Liver (tissue), 9 donors: ENCODE results near the gene FOXC2. TPM values are rescaled to one million over a fixed set of nuclear protein-coding genes. Genes with fewer than 3 reads are reported as not detected.

ENCODE experiments used
- DNase-seq: peaks from one replicate; pipeline ENCODE4 v3.0.0-alpha.2; 2017; ENCODE audit warnings: low spot score
- H3K27ac ChIP-seq, 2 donors: one replicate each; pipeline ENCODE4 v1.7.0; 2013; ENCODE audit warnings: inconsistent platforms in 2 of 2, low read length in 2 of 2, control low read depth in 1 of 2, low read depth in 1 of 2, mild to moderate bottlenecking in 1 of 2
- H3K27me3 ChIP-seq, 4 donors: one replicate each; pipeline versions ENCODE4 v1.6.1 to v1.7.0; 2013; ENCODE audit warnings: low read length in 3 of 4, inconsistent platforms in 1 of 4, mild to moderate bottlenecking in 1 of 4, moderate library complexity in 1 of 4; ENCODE audit not compliant: control insufficient read depth in 4 of 4, insufficient read depth in 4 of 4
- H3K36me3 ChIP-seq, 4 donors: one replicate each; pipeline versions ENCODE4 v1.6.1 to v1.7.0; 2013; ENCODE audit warnings: low read length in 3 of 4, mild to moderate bottlenecking in 3 of 4, low read depth in 1 of 4, moderate library complexity in 1 of 4; ENCODE audit not compliant: control insufficient read depth in 4 of 4, insufficient read depth in 3 of 4
- H3K4me1 ChIP-seq, 4 donors: one replicate each; pipeline versions ENCODE4 v1.6.1 to v1.7.0; 2013; ENCODE audit warnings: low read length in 3 of 4, mild to moderate bottlenecking in 3 of 4, moderate library complexity in 1 of 4; ENCODE audit not compliant: control insufficient read depth in 4 of 4, insufficient read depth in 4 of 4
- H3K4me3 ChIP-seq, 3 donors: one replicate each; pipeline versions ENCODE4 v1.6.1 to v1.7.0; 2013; ENCODE audit warnings: low read length in 3 of 3, control low read depth in 1 of 3, low read depth in 1 of 3, mild to moderate bottlenecking in 1 of 3
- H3K9ac ChIP-seq, 2 donors: one replicate each; pipeline ENCODE4 v1.7.0; 2013; ENCODE audit warnings: low read length in 2 of 2, mild to moderate bottlenecking in 2 of 2, moderate library complexity in 2 of 2, control low read depth in 1 of 2, low read depth in 1 of 2
- H3K9me3 ChIP-seq, 4 donors: one replicate each; pipeline versions ENCODE4 v1.6.1 to v1.7.0; 2013; ENCODE audit warnings: low read length in 3 of 4; ENCODE audit not compliant: control insufficient read depth in 4 of 4
- ATF3 ChIP-seq: IDR thresholded peaks from 2 replicates; pipeline ENCODE4 v1.6.1; 2016; ENCODE audit warnings: antibody characterized with exemption
- FOXA1 ChIP-seq: IDR thresholded peaks from 2 replicates; pipeline ENCODE4 v1.6.1; 2016; ENCODE audit warnings: antibody characterized with exemption
- FOXA2 ChIP-seq: IDR thresholded peaks from 2 replicates; pipeline ENCODE4 v1.6.1; 2016; ENCODE audit warnings: antibody characterized with exemption
- GABPA ChIP-seq, 2 donors: IDR thresholded peaks in 1 of 2; conservative IDR thresholded peaks in 1 of 2; 2 replicates each; pipeline ENCODE4 v1.6.1; 2016; ENCODE audit warnings: antibody characterized with exemption in 2 of 2, mild to moderate bottlenecking in 1 of 2, moderate library complexity in 1 of 2
- HNF4A ChIP-seq, 2 donors: conservative IDR thresholded peaks; 2 replicates each; pipeline ENCODE4 v1.6.1; 2016; ENCODE audit warnings: antibody characterized with exemption in 2 of 2, mild to moderate bottlenecking in 2 of 2
- HNF4G ChIP-seq: IDR thresholded peaks from 2 replicates; pipeline ENCODE4 v1.6.1; 2016; ENCODE audit warnings: antibody characterized with exemption
- JUND ChIP-seq, 2 donors: IDR thresholded peaks; 2 replicates each; pipeline ENCODE4 v1.6.1; 2016; ENCODE audit warnings: antibody characterized with exemption in 2 of 2
- NR2F2 ChIP-seq: IDR thresholded peaks from 2 replicates; pipeline ENCODE4 v1.6.1; 2016; ENCODE audit warnings: antibody characterized with exemption
- RAD21 ChIP-seq, 2 donors: IDR thresholded peaks; 2 replicates each; pipeline ENCODE4 v1.6.1; 2016; ENCODE audit warnings: antibody characterized with exemption in 2 of 2, mild to moderate bottlenecking in 2 of 2
- RXRA ChIP-seq, 2 donors: IDR thresholded peaks; 2 replicates each; pipeline ENCODE4 v1.6.1; 2017 to 2018; ENCODE audit warnings: antibody characterized with exemption in 2 of 2, mild to moderate bottlenecking in 1 of 2
- SP1 ChIP-seq: IDR thresholded peaks from 2 replicates; pipeline ENCODE4 v1.6.1; 2018; ENCODE audit warnings: antibody characterized with exemption, mild to moderate bottlenecking
- TAF1 ChIP-seq: conservative IDR thresholded peaks from 2 replicates; pipeline ENCODE4 v1.6.1; 2016; ENCODE audit warnings: antibody characterized with exemption, mild to moderate bottlenecking
- YY1 ChIP-seq: IDR thresholded peaks from 2 replicates; pipeline ENCODE4 v1.6.1; 2016; ENCODE audit warnings: antibody characterized with exemption, mild to moderate bottlenecking
- WGBS: extraction: QIAGEN DNeasy Blood & Tissue Kit; methylation state at CpG from one replicate; pipeline ENCODE4 v1.1.7; 2013; 5-methylcytosine and 5-hydroxymethylcytosine counted together
- polyA plus RNA-seq, 2 donors: library from polyadenylated mRNA; stranded (reverse) in 1 of 2; unstranded in 1 of 2; fragments of 200-250 nt in 1 of 2; fragments of >200 nt in 1 of 2; fragmentation: Nextera tagmentation in 1 of 2; extraction: Ambion mirVana in 1 of 2; gene quantifications; one replicate each; pipeline versions ENCODE4 v1.2.1 to v1.2.3, GENCODE V29; 2013 to 2015
- total RNA-seq, 2 donors: library from RNA; depleted of rRNA; stranded (reverse); fragments of >200 nt; gene quantifications; one replicate each; pipeline ENCODE4 v1.2.3, GENCODE V29; 2014
- TF ChIP-seq, protein P1 (sequence below): IDR thresholded peaks from 2 replicates; pipeline ENCODE4 v1.6.1; 2016; ENCODE audit warnings: antibody characterized with exemption
- TF ChIP-seq, protein P2 (sequence below): IDR thresholded peaks from 2 replicates; pipeline ENCODE4 v1.6.1; 2016; ENCODE audit warnings: antibody characterized with exemption
- TF ChIP-seq, protein P3 (sequence below): fragments of 150-350 bp; IDR thresholded peaks from 2 replicates; pipeline ENCODE4 v1.5.1; 2017; ENCODE audit warnings: improper control_type of control experiment, low read depth, low read length; ENCODE audit not compliant: missing input control
- donor health status: healthy.
- donor health status: healthy.
- donor health status: healthy.
- donor health status: healthy.
- donor health status: healthy.

The FOXC2 gene
- total and polyA plus RNA-seq, 4 donors = 0.03 to 0.09 (median 0.08) TPM; not detected in 1

GRCh38 chr16:86556576-86556975, 10.1 kb upstream of the FOXC2 start:
- H3K4me1 ChIP-seq = peaks cover 0 to 16% (median 12%) of the 10 kb centered on the region in 4 donors
- peaks cover 0 to 4% (median 0%) of the 10 kb centered on the region in 4 donors for H3K27me3 ChIP-seq
- H3K9ac ChIP-seq = no peak overlapping the region
- 69% methylated on average over 5 of the region's 5 CpGs for WGBS
- no peak overlapping the region for H3K27ac ChIP-seq
- no peaks in the 10 kb centered on the region for H3K9me3 ChIP-seq
- H3K36me3 ChIP-seq = peaks cover 0 to 4% (median 1%) of the 10 kb centered on the region in 4 donors
- H3K4me3 ChIP-seq = no peak overlapping the region
- no peak for TF ChIP-seq FOXA2
- no peak for TF ChIP-seq ATF3
- TF ChIP-seq, protein P1, sequence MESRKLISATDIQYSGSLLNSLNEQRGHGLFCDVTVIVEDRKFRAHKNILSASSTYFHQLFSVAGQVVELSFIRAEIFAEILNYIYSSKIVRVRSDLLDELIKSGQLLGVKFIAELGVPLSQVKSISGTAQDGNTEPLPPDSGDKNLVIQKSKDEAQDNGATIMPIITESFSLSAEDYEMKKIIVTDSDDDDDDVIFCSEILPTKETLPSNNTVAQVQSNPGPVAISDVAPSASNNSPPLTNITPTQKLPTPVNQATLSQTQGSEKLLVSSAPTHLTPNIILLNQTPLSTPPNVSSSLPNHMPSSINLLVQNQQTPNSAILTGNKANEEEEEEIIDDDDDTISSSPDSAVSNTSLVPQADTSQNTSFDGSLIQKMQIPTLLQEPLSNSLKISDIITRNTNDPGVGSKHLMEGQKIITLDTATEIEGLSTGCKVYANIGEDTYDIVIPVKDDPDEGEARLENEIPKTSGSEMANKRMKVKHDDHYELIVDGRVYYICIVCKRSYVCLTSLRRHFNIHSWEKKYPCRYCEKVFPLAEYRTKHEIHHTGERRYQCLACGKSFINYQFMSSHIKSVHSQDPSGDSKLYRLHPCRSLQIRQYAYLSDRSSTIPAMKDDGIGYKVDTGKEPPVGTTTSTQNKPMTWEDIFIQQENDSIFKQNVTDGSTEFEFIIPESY = no peak
- no peak for TF ChIP-seq HNF4G
- TF ChIP-seq SP1 = no peak
- TF ChIP-seq NR2F2 = no peak
- TF ChIP-seq, protein P2, sequence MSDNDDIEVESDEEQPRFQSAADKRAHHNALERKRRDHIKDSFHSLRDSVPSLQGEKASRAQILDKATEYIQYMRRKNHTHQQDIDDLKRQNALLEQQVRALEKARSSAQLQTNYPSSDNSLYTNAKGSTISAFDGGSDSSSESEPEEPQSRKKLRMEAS = no peak
- no peak for TF ChIP-seq RAD21 (IDR thresholded peaks at IDR 0.05)
- DNase-seq = no peak

DNA sequence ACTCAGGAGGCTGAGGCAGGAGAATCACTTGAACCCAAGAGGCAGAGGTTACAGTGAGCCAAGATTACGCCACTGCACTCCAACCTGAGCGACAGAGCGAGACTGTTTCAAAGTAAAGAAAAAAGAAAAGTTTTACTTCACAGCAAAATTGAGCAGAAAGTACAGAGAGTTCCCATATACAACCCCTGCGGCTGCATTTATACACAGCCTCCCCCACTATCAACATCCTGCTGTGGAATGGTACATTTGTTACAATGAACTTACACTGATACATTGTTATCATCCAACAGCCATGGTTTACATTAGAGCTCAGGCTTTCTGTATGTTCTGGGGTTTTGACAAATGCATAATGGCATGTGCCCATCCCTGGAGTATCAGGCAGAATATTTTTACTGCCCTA, 9.0 kb upstream of the FOXC2 start:
- peaks cover 0 to 4% (median 0%) of the 10 kb centered on the region in 4 donors for H3K27me3 ChIP-seq

More for the DNA sequence above, 9.0 kb upstream of the FOXC2 start:
- Histone ChIP-seq H3K9ac (no peak overlapping the region), H3K36me3 (no peaks in the 10 kb centered on the region), H3K9me3 (no peaks in the 10 kb centered on the region), H3K4me1 (peaks cover 0 to 16% (median 12%) of the 10 kb centered on the region in 4 donors), H3K27ac (no peak overlapping the region), H3K4me3 (no peak overlapping the region)
- 81% methylated on average over 4 of the region's 4 CpGs for WGBS
- TF ChIP-seq JUND (IDR thresholded peaks at IDR 0.05) (no peak), RAD21 (IDR thresholded peaks at IDR 0.05) (no peak), NR2F2 (no peak), HNF4G (no peak), SP1 (no peak), FOXA1 (no peak), RXRA (IDR thresholded peaks at IDR 0.05) (no peak), GABPA (IDR thresholded peaks at IDR 0.05 in 1 of 2, conservative IDR thresholded peaks at IDR 0.05 in 1 of 2) (no peak), FOXA2 (no peak), YY1 (no peak), TAF1 (no peak), HNF4A (conservative IDR thresholded peaks at IDR 0.05) (no peak)
- TF ChIP-seq, protein P3, sequence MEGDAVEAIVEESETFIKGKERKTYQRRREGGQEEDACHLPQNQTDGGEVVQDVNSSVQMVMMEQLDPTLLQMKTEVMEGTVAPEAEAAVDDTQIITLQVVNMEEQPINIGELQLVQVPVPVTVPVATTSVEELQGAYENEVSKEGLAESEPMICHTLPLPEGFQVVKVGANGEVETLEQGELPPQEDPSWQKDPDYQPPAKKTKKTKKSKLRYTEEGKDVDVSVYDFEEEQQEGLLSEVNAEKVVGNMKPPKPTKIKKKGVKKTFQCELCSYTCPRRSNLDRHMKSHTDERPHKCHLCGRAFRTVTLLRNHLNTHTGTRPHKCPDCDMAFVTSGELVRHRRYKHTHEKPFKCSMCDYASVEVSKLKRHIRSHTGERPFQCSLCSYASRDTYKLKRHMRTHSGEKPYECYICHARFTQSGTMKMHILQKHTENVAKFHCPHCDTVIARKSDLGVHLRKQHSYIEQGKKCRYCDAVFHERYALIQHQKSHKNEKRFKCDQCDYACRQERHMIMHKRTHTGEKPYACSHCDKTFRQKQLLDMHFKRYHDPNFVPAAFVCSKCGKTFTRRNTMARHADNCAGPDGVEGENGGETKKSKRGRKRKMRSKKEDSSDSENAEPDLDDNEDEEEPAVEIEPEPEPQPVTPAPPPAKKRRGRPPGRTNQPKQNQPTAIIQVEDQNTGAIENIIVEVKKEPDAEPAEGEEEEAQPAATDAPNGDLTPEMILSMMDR = no peak
- TF ChIP-seq, protein P2 = no peak
- DNase-seq = no peak
